Liver (tissue), 9 donors: Measurements from ENCODE around the gene SKAP2. TPM values are rescaled to one million over a fixed set of nuclear protein-coding genes. Genes with fewer than 3 reads are reported as not detected.
A peak's percentile ranks its signal among the peaks of the same experiment; 100 is the strongest.

Source experiments
- DNase-seq: peaks from one replicate; pipeline ENCODE4 v3.0.0-alpha.2; 2017; ENCODE audit warnings: low spot score
- H3K27ac ChIP-seq, 2 donors: one replicate each; pipeline ENCODE4 v1.7.0; 2013; ENCODE audit warnings: inconsistent platforms in 2 of 2, low read length in 2 of 2, control low read depth in 1 of 2, low read depth in 1 of 2, mild to moderate bottlenecking in 1 of 2
- H3K27me3 ChIP-seq, 4 donors: one replicate each; pipeline versions ENCODE4 v1.6.1 to v1.7.0; 2013; ENCODE audit warnings: low read length in 3 of 4, inconsistent platforms in 1 of 4, mild to moderate bottlenecking in 1 of 4, moderate library complexity in 1 of 4; ENCODE audit not compliant: control insufficient read depth in 4 of 4, insufficient read depth in 4 of 4
- H3K36me3 ChIP-seq, 4 donors: one replicate each; pipeline versions ENCODE4 v1.6.1 to v1.7.0; 2013; ENCODE audit warnings: low read length in 3 of 4, mild to moderate bottlenecking in 3 of 4, low read depth in 1 of 4, moderate library complexity in 1 of 4; ENCODE audit not compliant: control insufficient read depth in 4 of 4, insufficient read depth in 3 of 4
- H3K4me1 ChIP-seq, 4 donors: one replicate each; pipeline versions ENCODE4 v1.6.1 to v1.7.0; 2013; ENCODE audit warnings: low read length in 3 of 4, mild to moderate bottlenecking in 3 of 4, moderate library complexity in 1 of 4; ENCODE audit not compliant: control insufficient read depth in 4 of 4, insufficient read depth in 4 of 4
- H3K4me3 ChIP-seq, 3 donors: one replicate each; pipeline versions ENCODE4 v1.6.1 to v1.7.0; 2013; ENCODE audit warnings: low read length in 3 of 3, control low read depth in 1 of 3, low read depth in 1 of 3, mild to moderate bottlenecking in 1 of 3
- H3K9ac ChIP-seq, 2 donors: one replicate each; pipeline ENCODE4 v1.7.0; 2013; ENCODE audit warnings: low read length in 2 of 2, mild to moderate bottlenecking in 2 of 2, moderate library complexity in 2 of 2, control low read depth in 1 of 2, low read depth in 1 of 2
- H3K9me3 ChIP-seq, 4 donors: one replicate each; pipeline versions ENCODE4 v1.6.1 to v1.7.0; 2013; ENCODE audit warnings: low read length in 3 of 4; ENCODE audit not compliant: control insufficient read depth in 4 of 4
- CTCF ChIP-seq: fragments of 150-350 bp; IDR thresholded peaks from 2 replicates; pipeline ENCODE4 v1.5.1; 2017; ENCODE audit warnings: improper control_type of control experiment, low read depth, low read length; ENCODE audit not compliant: missing input control
- EGR1 ChIP-seq, 2 donors: IDR thresholded peaks; 2 replicates each; pipeline ENCODE4 v1.6.1; 2016 to 2018; ENCODE audit warnings: antibody characterized with exemption in 2 of 2, low read depth in 2 of 2
- FOXA1 ChIP-seq: IDR thresholded peaks from 2 replicates; pipeline ENCODE4 v1.6.1; 2016; ENCODE audit warnings: antibody characterized with exemption
- FOXA2 ChIP-seq: IDR thresholded peaks from 2 replicates; pipeline ENCODE4 v1.6.1; 2016; ENCODE audit warnings: antibody characterized with exemption
- GABPA ChIP-seq, 2 donors: IDR thresholded peaks in 1 of 2; conservative IDR thresholded peaks in 1 of 2; 2 replicates each; pipeline ENCODE4 v1.6.1; 2016; ENCODE audit warnings: antibody characterized with exemption in 2 of 2, mild to moderate bottlenecking in 1 of 2, moderate library complexity in 1 of 2
- HNF4A ChIP-seq, 2 donors: conservative IDR thresholded peaks; 2 replicates each; pipeline ENCODE4 v1.6.1; 2016; ENCODE audit warnings: antibody characterized with exemption in 2 of 2, mild to moderate bottlenecking in 2 of 2
- HNF4G ChIP-seq: IDR thresholded peaks from 2 replicates; pipeline ENCODE4 v1.6.1; 2016; ENCODE audit warnings: antibody characterized with exemption
- JUND ChIP-seq, 2 donors: IDR thresholded peaks; 2 replicates each; pipeline ENCODE4 v1.6.1; 2016; ENCODE audit warnings: antibody characterized with exemption in 2 of 2
- NR2F2 ChIP-seq: IDR thresholded peaks from 2 replicates; pipeline ENCODE4 v1.6.1; 2016; ENCODE audit warnings: antibody characterized with exemption
- RAD21 ChIP-seq, 2 donors: IDR thresholded peaks; 2 replicates each; pipeline ENCODE4 v1.6.1; 2016; ENCODE audit warnings: antibody characterized with exemption in 2 of 2, mild to moderate bottlenecking in 2 of 2
- RXRA ChIP-seq, 2 donors: IDR thresholded peaks; 2 replicates each; pipeline ENCODE4 v1.6.1; 2017 to 2018; ENCODE audit warnings: antibody characterized with exemption in 2 of 2, mild to moderate bottlenecking in 1 of 2
- TAF1 ChIP-seq: conservative IDR thresholded peaks from 2 replicates; pipeline ENCODE4 v1.6.1; 2016; ENCODE audit warnings: antibody characterized with exemption, mild to moderate bottlenecking
- YY1 ChIP-seq: IDR thresholded peaks from 2 replicates; pipeline ENCODE4 v1.6.1; 2016; ENCODE audit warnings: antibody characterized with exemption, mild to moderate bottlenecking
- WGBS: extraction: QIAGEN DNeasy Blood & Tissue Kit; methylation state at CpG from one replicate; pipeline ENCODE4 v1.1.7; 2013; 5-methylcytosine and 5-hydroxymethylcytosine counted together
- polyA plus RNA-seq, 2 donors: library from polyadenylated mRNA; stranded (reverse) in 1 of 2; unstranded in 1 of 2; fragments of 200-250 nt in 1 of 2; fragments of >200 nt in 1 of 2; fragmentation: Nextera tagmentation in 1 of 2; extraction: Ambion mirVana in 1 of 2; gene quantifications; one replicate each; pipeline versions ENCODE4 v1.2.1 to v1.2.3, GENCODE V29; 2013 to 2015
- total RNA-seq, 2 donors: library from RNA; depleted of rRNA; stranded (reverse); fragments of >200 nt; gene quantifications; one replicate each; pipeline ENCODE4 v1.2.3, GENCODE V29; 2014
- TF ChIP-seq, protein P1 (sequence below): IDR thresholded peaks from 2 replicates; pipeline ENCODE4 v1.6.1; 2016; ENCODE audit warnings: antibody characterized with exemption
- TF ChIP-seq, protein P2 (sequence below): IDR thresholded peaks from 2 replicates; pipeline ENCODE4 v1.6.1; 2016; ENCODE audit warnings: antibody characterized with exemption
- TF ChIP-seq, protein P3 (sequence below): IDR thresholded peaks from 2 replicates; pipeline ENCODE4 v1.6.1; 2016; ENCODE audit warnings: antibody characterized with exemption
- donor health status: healthy.
- donor health status: healthy.
- donor health status: healthy.
- donor health status: healthy.
- donor health status: healthy.

SKAP2 gene
- total and polyA plus RNA-seq, 4 donors: 3.4 to 9.2 (median 5.1) TPM

- Histone ChIP-seq H3K27ac (no peak overlapping the region), H3K36me3 (no peaks in the 10 kb centered on the region), H3K27me3 (no peaks in the 10 kb centered on the region), H3K4me3 (no peak overlapping the region), H3K4me1 (peaks cover 0 to 5% (median 0%) of the 10 kb centered on the region in 4 donors), H3K9ac (no peak overlapping the region), H3K9me3 (no peaks in the 10 kb centered on the region)
- no peak for TF ChIP-seq HNF4G
- peak; percentile 47 to 57 for TF ChIP-seq HNF4A (conservative IDR thresholded peaks at IDR 0.05)
- no peak for TF ChIP-seq JUND (IDR thresholded peaks at IDR 0.05)
- no peak for TF ChIP-seq NR2F2
- DNase-seq: no peak
Measured at GRCh38 chr7:26688388-26688787, 176.0 kb downstream of the SKAP2 start.

- H3K27ac ChIP-seq: no peak overlapping the region
- H3K4me3 ChIP-seq: no peak overlapping the region
- peaks cover 0 to 5% (median 0%) of the 10 kb centered on the region in 4 donors for H3K4me1 ChIP-seq
- H3K9me3 ChIP-seq: no peaks in the 10 kb centered on the region
- DNase-seq: no peak
- 75% methylated on average over 4 of the region's 4 CpGs for WGBS
- H3K9ac ChIP-seq: no peak overlapping the region
- no peaks in the 10 kb centered on the region for H3K36me3 ChIP-seq
- TF ChIP-seq TAF1 (no peak), YY1 (no peak), FOXA2 (no peak), HNF4A (conservative IDR thresholded peaks at IDR 0.05) (no peak), RAD21 (IDR thresholded peaks at IDR 0.05) (no peak), HNF4G (no peak), NR2F2 (no peak), RXRA (IDR thresholded peaks at IDR 0.05) (no peak), EGR1 (IDR thresholded peaks at IDR 0.05; ENCODE audit: low read depth in 2 of 2) (no peak), FOXA1 (no peak)
- TF ChIP-seq, protein P1, sequence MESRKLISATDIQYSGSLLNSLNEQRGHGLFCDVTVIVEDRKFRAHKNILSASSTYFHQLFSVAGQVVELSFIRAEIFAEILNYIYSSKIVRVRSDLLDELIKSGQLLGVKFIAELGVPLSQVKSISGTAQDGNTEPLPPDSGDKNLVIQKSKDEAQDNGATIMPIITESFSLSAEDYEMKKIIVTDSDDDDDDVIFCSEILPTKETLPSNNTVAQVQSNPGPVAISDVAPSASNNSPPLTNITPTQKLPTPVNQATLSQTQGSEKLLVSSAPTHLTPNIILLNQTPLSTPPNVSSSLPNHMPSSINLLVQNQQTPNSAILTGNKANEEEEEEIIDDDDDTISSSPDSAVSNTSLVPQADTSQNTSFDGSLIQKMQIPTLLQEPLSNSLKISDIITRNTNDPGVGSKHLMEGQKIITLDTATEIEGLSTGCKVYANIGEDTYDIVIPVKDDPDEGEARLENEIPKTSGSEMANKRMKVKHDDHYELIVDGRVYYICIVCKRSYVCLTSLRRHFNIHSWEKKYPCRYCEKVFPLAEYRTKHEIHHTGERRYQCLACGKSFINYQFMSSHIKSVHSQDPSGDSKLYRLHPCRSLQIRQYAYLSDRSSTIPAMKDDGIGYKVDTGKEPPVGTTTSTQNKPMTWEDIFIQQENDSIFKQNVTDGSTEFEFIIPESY: no peak
- TF ChIP-seq, protein P2, sequence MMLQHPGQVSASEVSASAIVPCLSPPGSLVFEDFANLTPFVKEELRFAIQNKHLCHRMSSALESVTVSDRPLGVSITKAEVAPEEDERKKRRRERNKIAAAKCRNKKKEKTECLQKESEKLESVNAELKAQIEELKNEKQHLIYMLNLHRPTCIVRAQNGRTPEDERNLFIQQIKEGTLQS: no peak
- no peaks in the 10 kb centered on the region for H3K27me3 ChIP-seq
Measured at GRCh38 chr7:26687032-26687431, 177.4 kb downstream of the SKAP2 start.

GRCh38 chr7:26686448-26686981, 177.9 kb downstream of the SKAP2 start:
- WGBS: 45% methylated on average over 2 of the region's 2 CpGs
- Histone ChIP-seq H3K27me3 (no peaks in the 10 kb centered on the region), H3K9ac (no peak overlapping the region), H3K9me3 (no peaks in the 10 kb centered on the region), H3K4me3 (no peak overlapping the region), H3K36me3 (no peaks in the 10 kb centered on the region), H3K27ac (no peak overlapping the region), H3K4me1 (peaks cover 0 to 5% (median 0%) of the 10 kb centered on the region in 4 donors)
- TF ChIP-seq CTCF (peak; percentile 49), FOXA1 (no peak), GABPA (IDR thresholded peaks at IDR 0.05 in 1 of 2, conservative IDR thresholded peaks at IDR 0.05 in 1 of 2) (no peak), FOXA2 (no peak), HNF4G (no peak), RXRA (IDR thresholded peaks at IDR 0.05) (no peak), RAD21 (IDR thresholded peaks at IDR 0.05) (peak; percentile 79 to 82)
- TF ChIP-seq, protein P3, sequence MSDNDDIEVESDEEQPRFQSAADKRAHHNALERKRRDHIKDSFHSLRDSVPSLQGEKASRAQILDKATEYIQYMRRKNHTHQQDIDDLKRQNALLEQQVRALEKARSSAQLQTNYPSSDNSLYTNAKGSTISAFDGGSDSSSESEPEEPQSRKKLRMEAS: no peak
- DNase-seq: no peak
